ENCODE results near the gene QRFP. TPM values are rescaled to one million over a fixed set of nuclear protein-coding genes. Genes with fewer than 3 reads are reported as not detected.

Gene QRFP
- total RNA-seq, 4 donors from 2014 or later, result not detected

- Histone ChIP-seq H3K27me3 (peaks cover 55 to 68% (median 66%) of the 10 kb centered on the region in 3 donors), H3K4me1 (peaks cover 0 to 7% of the 10 kb centered on the region in 2 donors), H3K9me3 (no peaks in the 10 kb centered on the region), H3K36me3 (no peaks in the 10 kb centered on the region), H3K4me3 (no peak overlapping the region), H3K27ac (no peak overlapping the region)
- no peak for TF ChIP-seq POLR2A (IDR thresholded peaks at IDR 0.05)
- TF ChIP-seq CTCF (IDR thresholded peaks at IDR 0.05 in 4 of 5, conservative IDR thresholded peaks at IDR 0.05 in 1 of 5), result no peak
- intact Hi-C loops (cut with DNase I; ENCODE audit: low total_unique reads) (no loop called here), in situ Hi-C loops (cut with MboI; ENCODE audit: low sequenced_read_pairs in 4 of 4) (no loop called here)
- no peak for ATAC-seq
- no peak for DNase-seq
Measured at GRCh38 chr9:130934246-130934645, 37.6 kb upstream of the QRFP start.

GRCh38 chr9:130933114-130934046 is 36.8 kb upstream of the QRFP start:
- no peaks in the 10 kb centered on the region for H3K36me3 ChIP-seq
- H3K27ac ChIP-seq, result no peak overlapping the region
- H3K9me3 ChIP-seq, result no peaks in the 10 kb centered on the region
- peaks cover 52 to 62% (median 61%) of the 10 kb centered on the region in 3 donors for H3K27me3 ChIP-seq
- no peak for DNase-seq
- ATAC-seq, result no peak
- in situ Hi-C loops (cut with MboI; ENCODE audit: low sequenced_read_pairs in 4 of 4) (no loop called here), intact Hi-C loops (cut with DNase I; ENCODE audit: low total_unique reads) (no loop called here)
- TF ChIP-seq CTCF (IDR thresholded peaks at IDR 0.05 in 4 of 5, conservative IDR thresholded peaks at IDR 0.05 in 1 of 5) (no peak), POLR2A (IDR thresholded peaks at IDR 0.05) (no peak)
- H3K4me3 ChIP-seq, result no peak overlapping the region
- H3K4me1 ChIP-seq, result peaks cover 0 to 7% of the 10 kb centered on the region in 2 donors

- Histone ChIP-seq H3K27ac (no peak overlapping the region), H3K4me1 (no peaks in the 10 kb centered on the region), H3K9me3 (no peaks in the 10 kb centered on the region), H3K4me3 (no peak overlapping the region), H3K36me3 (no peaks in the 10 kb centered on the region), H3K27me3 (peaks cover 43 to 53% (median 51%) of the 10 kb centered on the region in 3 donors)
- in situ Hi-C loops (cut with MboI; ENCODE audit: low sequenced_read_pairs in 4 of 4), result no loop called here
- ATAC-seq, result no peak
- TF ChIP-seq CTCF (IDR thresholded peaks at IDR 0.05 in 4 of 5, conservative IDR thresholded peaks at IDR 0.05 in 1 of 5) (no peak), POLR2A (IDR thresholded peaks at IDR 0.05) (no peak)
- intact Hi-C loops (cut with DNase I; ENCODE audit: low total_unique reads), result no loop called here
- no peak for DNase-seq
Measured at GRCh38 chr9:130932255-130933079, 35.9 kb upstream of the QRFP start.

- H3K4me3 ChIP-seq, result no peak overlapping the region
- peaks cover 35 to 45% (median 44%) of the 10 kb centered on the region in 3 donors for H3K27me3 ChIP-seq
- no peak overlapping the region for H3K27ac ChIP-seq
- intact Hi-C loops (cut with DNase I; ENCODE audit: low total_unique reads) (no loop called here), in situ Hi-C loops (cut with MboI; ENCODE audit: low sequenced_read_pairs in 4 of 4) (no loop called here)
- no peaks in the 10 kb centered on the region for H3K4me1 ChIP-seq
- no peaks in the 10 kb centered on the region for H3K36me3 ChIP-seq
- no peak for DNase-seq
- ATAC-seq, result no peak
- TF ChIP-seq CTCF (IDR thresholded peaks at IDR 0.05 in 4 of 5, conservative IDR thresholded peaks at IDR 0.05 in 1 of 5) (no peak), POLR2A (IDR thresholded peaks at IDR 0.05) (no peak)
- no peaks in the 10 kb centered on the region for H3K9me3 ChIP-seq
Measured at GRCh38 chr9:130931508-130932254, 35.1 kb upstream of the QRFP start.

Data from gastrocnemius medialis (tissue), 4 donors.